ES-I3 (cell line): ENCODE results near the gene SIK1.

Source experiments
- H3K36me3 ChIP-seq: 2 replicates; pipeline ENCODE4 v1.6.1; 2013; ENCODE audit warnings: mild to moderate bottlenecking, low read length, control low read depth, moderate library complexity; ENCODE audit not compliant: insufficient read depth
- H3K4me1 ChIP-seq: 2 replicates; pipeline ENCODE4 v1.6.1; 2013; ENCODE audit warnings: mild to moderate bottlenecking, control low read depth, low read length; ENCODE audit not compliant: insufficient read depth
- H3K9ac ChIP-seq: 2 replicates; pipeline ENCODE4 v1.6.1; 2013; ENCODE audit warnings: low read depth, mild to moderate bottlenecking, low read length, moderate library complexity
- H3K9me3 ChIP-seq: 2 replicates; pipeline ENCODE4 v1.6.1; 2013; ENCODE audit warnings: mild to moderate bottlenecking, low read length, moderate library complexity; ENCODE audit not compliant: control insufficient read depth, insufficient read depth

The SIK1 gene

GRCh38 chr21:43369596-43370090 lies 57.3 kb downstream of the SIK1 start:
- Histone ChIP-seq H3K4me1 (peaks cover 14% of the 10 kb centered on the region), H3K9me3 (no peaks in the 10 kb centered on the region), H3K36me3 (no peaks in the 10 kb centered on the region), H3K9ac (no peak overlapping the region)

GRCh38 chr21:43369124-43369523 lies 57.8 kb downstream of the SIK1 start:
- Histone ChIP-seq H3K9ac (no peak overlapping the region), H3K36me3 (no peaks in the 10 kb centered on the region), H3K4me1 (peaks cover 14% of the 10 kb centered on the region), H3K9me3 (no peaks in the 10 kb centered on the region)

GRCh38 chr21:43368685-43369084 lies 58.2 kb downstream of the SIK1 start:
- Histone ChIP-seq H3K9me3 (no peaks in the 10 kb centered on the region), H3K9ac (no peak overlapping the region), H3K36me3 (no peaks in the 10 kb centered on the region), H3K4me1 (peaks cover 14% of the 10 kb centered on the region)

- H3K4me1 ChIP-seq = peaks cover 14% of the 10 kb centered on the region
These were observed 59.1 kb downstream of the SIK1 start for GRCh38 chr21:43367859-43368258.

GRCh38 chr21:43367296-43367695 lies 59.6 kb downstream of the SIK1 start:
- no peaks in the 10 kb centered on the region for H3K9me3 ChIP-seq
- H3K36me3 ChIP-seq = no peaks in the 10 kb centered on the region
- H3K9ac ChIP-seq = no peak overlapping the region
- H3K4me1 ChIP-seq = peaks cover 14% of the 10 kb centered on the region

More at GRCh38 chr21:43367859-43368258, 59.1 kb downstream of the SIK1 start:
- Histone ChIP-seq H3K36me3 (no peaks in the 10 kb centered on the region), H3K9me3 (no peaks in the 10 kb centered on the region), H3K9ac (no peak overlapping the region)

GRCh38 chr21:43366656-43367055 lies 60.3 kb downstream of the SIK1 start:
- H3K9me3 ChIP-seq = no peaks in the 10 kb centered on the region
- peaks cover 13% of the 10 kb centered on the region for H3K4me1 ChIP-seq
- no peak overlapping the region for H3K9ac ChIP-seq
- H3K36me3 ChIP-seq = no peaks in the 10 kb centered on the region

GRCh38 chr21:43365611-43366426 lies 61.1 kb downstream of the SIK1 start:
- H3K9ac ChIP-seq = no peak overlapping the region
- H3K9me3 ChIP-seq = no peaks in the 10 kb centered on the region
- H3K4me1 ChIP-seq = peaks cover 7% of the 10 kb centered on the region
- no peaks in the 10 kb centered on the region for H3K36me3 ChIP-seq

- Histone ChIP-seq H3K9me3 (no peaks in the 10 kb centered on the region), H3K4me1 (no peaks in the 10 kb centered on the region; the same call in 1 of the 2 replicates), H3K9ac (no peak overlapping the region), H3K36me3 (no peaks in the 10 kb centered on the region)
These were observed 62.0 kb downstream of the SIK1 start for GRCh38 chr21:43364851-43365424.
